ENCODE data around the gene CEP295NL.

CEP295NL gene

GRCh38 chr17:78895322-78895721 is 7.7 kb downstream of the CEP295NL start:
- Histone ChIP-seq H3K27ac (peak overlapping the region; percentile 71), H3K36me3 (peaks cover 36% of the 10 kb centered on the region), H3K27me3 (no peaks in the 10 kb centered on the region), H3K4me1 (ENCODE audit: control insufficient read depth in 1 of 2, insufficient read depth in 1 of 2, low read depth in 1 of 2, low read length in 1 of 2) (peaks cover 70 to 72% of the 10 kb centered on the region in 2 experiments), H3K9me3 (no peaks in the 10 kb centered on the region), H3K4me3 (ENCODE audit: low read depth in 1 of 2, low read length in 1 of 2) (no peak overlapping the region)
- no peak for TF ChIP-seq CTCF (IDR thresholded peaks at IDR 0.05)

GRCh38 chr17:78893684-78894083 is 9.3 kb downstream of the CEP295NL start:
- H3K27me3 ChIP-seq, result no peaks in the 10 kb centered on the region
- H3K4me1 ChIP-seq (ENCODE audit: control insufficient read depth in 1 of 2, insufficient read depth in 1 of 2, low read depth in 1 of 2, low read length in 1 of 2), result peaks cover 78 to 84% of the 10 kb centered on the region in 2 experiments
- H3K36me3 ChIP-seq, result peaks cover 21% of the 10 kb centered on the region

GRCh38 chr17:78892936-78893379 is 10.0 kb downstream of the CEP295NL start:
- peaks cover 84 to 86% of the 10 kb centered on the region in 2 experiments for H3K4me1 ChIP-seq (ENCODE audit: control insufficient read depth in 1 of 2, insufficient read depth in 1 of 2, low read depth in 1 of 2, low read length in 1 of 2)
- H3K4me3 ChIP-seq (ENCODE audit: low read depth in 1 of 2, low read length in 1 of 2), result peak overlapping the region; percentile 57 to 59
- TF ChIP-seq CTCF (IDR thresholded peaks at IDR 0.05), result no peak
- peak overlapping the region; percentile 93 for H3K27ac ChIP-seq
- peaks cover 15% of the 10 kb centered on the region for H3K36me3 ChIP-seq
- no peaks in the 10 kb centered on the region for H3K9me3 ChIP-seq
- no peaks in the 10 kb centered on the region for H3K27me3 ChIP-seq

More at GRCh38 chr17:78893684-78894083, 9.3 kb downstream of the CEP295NL start:
- H3K9me3 ChIP-seq, result no peaks in the 10 kb centered on the region
- no peak for TF ChIP-seq CTCF (IDR thresholded peaks at IDR 0.05)
- H3K27ac ChIP-seq, result peak overlapping the region; percentile 71
- no peak overlapping the region for H3K4me3 ChIP-seq (ENCODE audit: low read depth in 1 of 2, low read length in 1 of 2)

GRCh38 chr17:78892520-78892919 is 10.5 kb downstream of the CEP295NL start:
- H3K36me3 ChIP-seq, result peaks cover 11% of the 10 kb centered on the region
- peak overlapping the region; percentile 93 for H3K27ac ChIP-seq

GRCh38 chr17:78892062-78892456 is 10.9 kb downstream of the CEP295NL start:
- peaks cover 6% of the 10 kb centered on the region for H3K36me3 ChIP-seq
- no peak for TF ChIP-seq CTCF (IDR thresholded peaks at IDR 0.05)
- H3K4me1 ChIP-seq (ENCODE audit: control insufficient read depth in 1 of 2, insufficient read depth in 1 of 2, low read depth in 1 of 2, low read length in 1 of 2), result peaks cover 90 to 95% of the 10 kb centered on the region in 2 experiments
- H3K27me3 ChIP-seq, result no peaks in the 10 kb centered on the region
- peak overlapping the region; percentile 93 for H3K27ac ChIP-seq
- no peaks in the 10 kb centered on the region for H3K9me3 ChIP-seq
- H3K4me3 ChIP-seq (ENCODE audit: low read depth in 1 of 2, low read length in 1 of 2), result peak overlapping the region; percentile 57 to 59

More at GRCh38 chr17:78892520-78892919, 10.5 kb downstream of the CEP295NL start:
- Histone ChIP-seq H3K4me1 (ENCODE audit: control insufficient read depth in 1 of 2, insufficient read depth in 1 of 2, low read depth in 1 of 2, low read length in 1 of 2) (peaks cover 89 to 90% of the 10 kb centered on the region in 2 experiments), H3K4me3 (ENCODE audit: low read depth in 1 of 2, low read length in 1 of 2) (peak overlapping the region; percentile 57 to 59), H3K9me3 (no peaks in the 10 kb centered on the region), H3K27me3 (no peaks in the 10 kb centered on the region)
- TF ChIP-seq CTCF (IDR thresholded peaks at IDR 0.05), result no peak

Measured in neutrophil (primary cell).